ENCODE data around the gene ROPN1B.
A peak's percentile ranks its signal among the peaks of the same experiment; 100 is the strongest.
"Not testable (repeated sequence)": the region's sequence is repeated elsewhere in the genome, so short reads cannot be mapped to it uniquely, and the experiment has no call there.

Gene ROPN1B

GRCh38 chr3:125984951-125985350 is 16.0 kb downstream of the ROPN1B start:
- DNase-seq (ENCODE audit: insufficient read length, low spot score); FAIRE-seq: not testable (repeated sequence)

- FAIRE-seq (no peak), DNase-seq (ENCODE audit: insufficient read length, low spot score) (peak; percentile 65)
- TF ChIP-seq, protein P1, sequence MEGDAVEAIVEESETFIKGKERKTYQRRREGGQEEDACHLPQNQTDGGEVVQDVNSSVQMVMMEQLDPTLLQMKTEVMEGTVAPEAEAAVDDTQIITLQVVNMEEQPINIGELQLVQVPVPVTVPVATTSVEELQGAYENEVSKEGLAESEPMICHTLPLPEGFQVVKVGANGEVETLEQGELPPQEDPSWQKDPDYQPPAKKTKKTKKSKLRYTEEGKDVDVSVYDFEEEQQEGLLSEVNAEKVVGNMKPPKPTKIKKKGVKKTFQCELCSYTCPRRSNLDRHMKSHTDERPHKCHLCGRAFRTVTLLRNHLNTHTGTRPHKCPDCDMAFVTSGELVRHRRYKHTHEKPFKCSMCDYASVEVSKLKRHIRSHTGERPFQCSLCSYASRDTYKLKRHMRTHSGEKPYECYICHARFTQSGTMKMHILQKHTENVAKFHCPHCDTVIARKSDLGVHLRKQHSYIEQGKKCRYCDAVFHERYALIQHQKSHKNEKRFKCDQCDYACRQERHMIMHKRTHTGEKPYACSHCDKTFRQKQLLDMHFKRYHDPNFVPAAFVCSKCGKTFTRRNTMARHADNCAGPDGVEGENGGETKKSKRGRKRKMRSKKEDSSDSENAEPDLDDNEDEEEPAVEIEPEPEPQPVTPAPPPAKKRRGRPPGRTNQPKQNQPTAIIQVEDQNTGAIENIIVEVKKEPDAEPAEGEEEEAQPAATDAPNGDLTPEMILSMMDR (IDR thresholded peaks at IDR 0.05; ENCODE audit: insufficient read depth, missing control alignments), result no peak
Observed at GRCh38 chr3:125990253-125990970, 21.4 kb downstream of the ROPN1B start.

GRCh38 chr3:125996751-125997150 is 27.8 kb downstream of the ROPN1B start:
- not testable (repeated sequence) for FAIRE-seq; DNase-seq (ENCODE audit: insufficient read length, low spot score)

DNA sequence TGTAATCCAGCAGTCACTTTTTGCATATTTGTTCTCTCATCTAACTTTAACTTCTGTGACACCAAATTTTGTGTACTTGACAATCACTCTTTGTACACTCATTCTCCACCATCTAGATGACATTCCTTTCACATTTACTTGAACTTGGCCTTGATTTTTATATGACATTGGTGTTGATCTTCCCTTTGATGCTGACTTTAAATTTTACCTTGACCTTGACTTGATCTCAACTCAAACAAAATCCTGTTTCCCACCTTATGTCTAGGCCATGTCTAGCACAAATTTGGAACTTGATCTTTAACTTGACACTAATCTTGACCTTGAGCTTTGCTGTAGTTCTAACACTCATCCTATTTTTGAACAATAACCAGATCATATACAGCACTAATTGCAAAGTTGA is 33.2 kb downstream of the ROPN1B start:
- TF ChIP-seq, protein P1 (IDR thresholded peaks at IDR 0.05; ENCODE audit: insufficient read depth, missing control alignments), result no peak
- no peak for FAIRE-seq
- no peak for DNase-seq (ENCODE audit: insufficient read length, low spot score)

DNA sequence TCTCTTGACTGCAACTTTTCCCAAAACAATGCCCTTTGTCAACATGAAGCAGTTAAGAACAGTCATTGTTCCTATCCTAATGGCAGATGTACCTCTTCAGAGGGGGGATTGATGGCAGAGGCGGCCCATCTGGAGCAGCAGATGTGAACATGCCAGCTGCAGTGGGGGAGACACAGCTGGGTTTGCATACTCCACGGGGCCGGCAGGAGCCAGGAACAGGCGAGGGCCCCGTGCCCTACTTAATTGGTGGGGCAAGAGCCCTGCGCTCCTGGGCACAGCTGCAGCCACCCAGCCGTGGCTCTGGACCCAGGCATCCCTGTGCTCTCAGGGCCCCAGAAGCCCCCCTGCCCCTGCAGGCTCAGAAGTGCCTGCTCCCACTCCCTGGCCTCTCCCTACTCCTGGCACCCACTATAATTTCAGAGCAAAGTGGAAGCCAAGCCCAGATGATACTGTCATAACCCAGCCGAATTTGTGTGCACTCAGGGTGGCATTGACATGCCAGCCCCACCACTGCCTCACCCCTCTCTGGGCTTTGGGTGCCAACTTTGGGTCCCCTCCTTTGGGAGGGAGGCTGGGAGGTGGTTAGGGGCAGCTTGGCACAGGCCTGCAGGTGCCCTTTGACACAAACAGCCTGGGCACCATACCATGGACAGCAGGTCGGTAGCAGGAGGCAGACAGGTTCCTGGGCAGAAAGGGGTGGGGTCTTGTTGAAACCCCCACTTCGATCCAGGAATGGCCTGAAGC is 34.6 kb downstream of the ROPN1B start:
- FAIRE-seq (no peak), DNase-seq (ENCODE audit: insufficient read length, low spot score) (no peak)
- TF ChIP-seq, protein P1 (IDR thresholded peaks at IDR 0.05; ENCODE audit: insufficient read depth, missing control alignments), result no peak

- TF ChIP-seq, protein P1 (IDR thresholded peaks at IDR 0.05; ENCODE audit: insufficient read depth, missing control alignments), result no peak
- DNase-seq (ENCODE audit: insufficient read length, low spot score), result no peak
- no peak for FAIRE-seq
Observed at GRCh38 chr3:126004217-126004616, 35.2 kb downstream of the ROPN1B start.

DNA sequence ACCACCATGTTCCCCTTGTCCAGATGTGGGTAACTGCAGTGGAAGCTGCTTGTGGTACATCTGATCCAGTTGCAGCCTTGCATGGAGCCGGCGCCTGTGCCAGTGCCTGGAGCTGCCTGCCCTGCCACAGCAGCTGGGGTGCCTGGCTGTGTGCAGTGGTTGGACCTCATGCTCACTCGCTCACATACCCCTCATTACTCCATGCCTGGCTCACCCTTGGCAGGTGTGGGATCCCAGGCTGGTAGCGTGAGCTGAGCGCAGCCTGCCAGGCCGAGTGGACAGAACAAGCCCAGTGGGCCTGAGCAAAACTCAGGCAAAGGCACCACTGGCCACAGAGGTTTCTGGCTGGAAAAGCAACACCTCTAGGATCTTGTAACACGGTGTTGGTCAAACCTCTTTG is 35.7 kb downstream of the ROPN1B start:
- no peak for FAIRE-seq
- no peak for DNase-seq (ENCODE audit: insufficient read length, low spot score)
- TF ChIP-seq, protein P1 (IDR thresholded peaks at IDR 0.05; ENCODE audit: insufficient read depth, missing control alignments), result no peak

- DNase-seq (ENCODE audit: insufficient read length, low spot score) (no peak), FAIRE-seq (no peak)
Observed at GRCh38 chr3:126005951-126006350, 37.0 kb downstream of the ROPN1B start.

More at GRCh38 chr3:126005951-126006350, 37.0 kb downstream of the ROPN1B start:
- TF ChIP-seq, protein P1 (IDR thresholded peaks at IDR 0.05; ENCODE audit: insufficient read depth, missing control alignments), result no peak

All from D721Med (cell line).